Breast epithelium (tissue), 4 donors: ENCODE results near the gene AGPAT1. TPM values are rescaled to one million over a fixed set of nuclear protein-coding genes. Genes with fewer than 3 reads are reported as not detected.

ENCODE experiments used
- DNase-seq, 2 donors: peaks; one replicate each; pipeline ENCODE4 v3.0.0-alpha.2; 2019; ENCODE audit warnings: low spot score in 2 of 2
- H3K27ac ChIP-seq, 2 donors: fragments of 200-600 bp; sonication (generic) in 1 of 2; one replicate each; pipeline ENCODE4 v1.5.1; 2016 to 2019; ENCODE audit warnings: mild to moderate bottlenecking in 1 of 2
- H3K27me3 ChIP-seq, 2 donors: fragments of 200-600 bp; sonication (generic) in 1 of 2; one replicate each; pipeline versions ENCODE4 v1.5.1 to v1.6.0; 2017 to 2019; ENCODE audit warnings: control low read depth in 1 of 2, mild to moderate bottlenecking in 1 of 2
- H3K36me3 ChIP-seq: fragments of 200-600 bp; one replicate; pipeline ENCODE4 v1.5.1; 2019
- H3K4me1 ChIP-seq, 2 donors: fragments of 200-600 bp; sonication (generic); one replicate each; pipeline ENCODE4 v1.5.1; 2016 to 2019; ENCODE audit warnings: control low read depth in 1 of 2
- H3K4me3 ChIP-seq, 3 donors: fragments of 200-600 bp; sonication (generic); 1 replicate in 2 of 3; 2 replicates in 1 of 3; pipeline ENCODE4 v1.5.1; 2016 to 2019; ENCODE audit warnings: mild to moderate bottlenecking in 3 of 3, moderate library complexity in 2 of 3
- H3K9me3 ChIP-seq, 2 donors: fragments of 200-600 bp; sonication (generic) in 1 of 2; one replicate each; pipeline ENCODE4 v1.5.1; 2016 to 2019; ENCODE audit warnings: control low read depth in 1 of 2
- POLR2A ChIP-seq: fragments of 450-650 bp; IDR thresholded peaks from one replicate; pipeline ENCODE4 v1.6.1; 2016; ENCODE audit warnings: antibody characterized with exemption, mild to moderate bottlenecking, moderate library complexity
- POLR2AphosphoS5 ChIP-seq, 3 donors: sonication (generic); formaldehyde crosslinking; IDR thresholded peaks; one replicate each; pipeline ENCODE4 v1.6.1; 2017; ENCODE audit warnings: antibody characterized with exemption in 3 of 3
- intact Hi-C: fragments of 100-400 bp; cut with DNase I; formaldehyde crosslinking; loops from one replicate; pipeline ENCODE4 v1.15.1; 2023; ENCODE audit warnings: low total_unique reads
- total RNA-seq, 3 donors: library from RNA; depleted of rRNA; stranded (reverse); fragments of >200 nt; gene quantifications; one replicate each; pipeline ENCODE4 v1.1.0, GENCODE V29; 2016
- TF ChIP-seq, protein P1 (sequence below), 3 donors: fragments of 450-650 bp; IDR thresholded peaks; one replicate each; pipeline ENCODE4 v1.5.1; 2016 to 2017; ENCODE audit warnings: antibody characterized with exemption in 3 of 3, mild to moderate bottlenecking in 3 of 3, moderate library complexity in 3 of 3

AGPAT1 gene, protein sequence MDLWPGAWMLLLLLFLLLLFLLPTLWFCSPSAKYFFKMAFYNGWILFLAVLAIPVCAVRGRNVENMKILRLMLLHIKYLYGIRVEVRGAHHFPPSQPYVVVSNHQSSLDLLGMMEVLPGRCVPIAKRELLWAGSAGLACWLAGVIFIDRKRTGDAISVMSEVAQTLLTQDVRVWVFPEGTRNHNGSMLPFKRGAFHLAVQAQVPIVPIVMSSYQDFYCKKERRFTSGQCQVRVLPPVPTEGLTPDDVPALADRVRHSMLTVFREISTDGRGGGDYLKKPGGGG
- total RNA-seq, result 10 to 100 TPM; 25.8 to 33.8 (median 30.6) TPM

DNA sequence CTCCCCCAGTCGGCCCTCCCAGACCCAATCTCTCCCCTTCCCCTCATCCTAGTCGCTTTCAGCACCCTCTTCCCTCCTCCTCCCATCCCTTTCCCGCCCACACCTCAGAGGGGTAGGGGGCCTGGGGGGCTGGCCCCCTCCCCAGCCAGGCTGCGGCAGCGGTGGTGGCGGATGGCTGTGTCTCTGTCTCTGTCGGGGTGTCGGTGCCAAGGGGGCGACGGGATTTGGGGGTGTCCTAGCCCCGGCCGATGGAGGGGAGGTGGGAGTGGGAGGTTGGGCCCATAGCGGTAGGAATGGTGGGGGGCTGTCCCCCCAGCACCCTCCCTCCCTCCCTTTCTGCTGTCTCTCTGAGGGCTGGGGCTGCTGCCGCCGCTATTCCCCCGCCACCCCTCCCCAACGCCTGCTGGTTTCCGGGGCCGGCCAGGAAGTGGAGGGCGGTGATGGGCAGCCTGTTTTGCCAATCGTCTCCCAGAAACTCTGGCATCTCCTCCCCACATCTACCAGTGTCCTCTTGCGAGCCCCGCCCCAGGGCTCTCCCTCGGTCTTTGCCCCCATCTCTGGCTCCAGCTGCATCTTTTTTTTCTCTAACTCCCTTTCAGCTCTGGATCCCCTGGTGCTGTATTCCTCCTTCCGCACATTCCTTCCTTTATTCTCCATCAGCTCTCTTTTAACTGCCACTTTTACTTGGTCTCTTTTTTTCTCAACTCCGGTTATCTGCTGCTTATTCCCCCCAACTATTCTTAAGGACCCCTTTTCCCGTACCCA lies at the start of gene AGPAT1:
TSS of gene AGPAT1 (minus strand) at position 374 of the 765 bp plus-strand sequence. CDS start 4,588 bp downstream, outside the sequence.
- Histone ChIP-seq H3K36me3 (no peaks in the 10 kb centered on the region), H3K9me3 (no peaks in the 10 kb centered on the region), H3K4me1 (peaks cover 0 to 34% of the 10 kb centered on the region in 2 donors), H3K27me3 (no peaks in the 10 kb centered on the region), H3K27ac (peak within 1 kb of the TSS; percentile 95 to 98), H3K4me3 (peak within 1 kb of the TSS; percentile 72 to 91 (median 91))
- DNase-seq, result peak; percentile 94
- TF ChIP-seq POLR2A, result peak; percentile 51
- TF ChIP-seq POLR2AphosphoS5 (IDR thresholded peaks at IDR 0.05), result peak; percentile 73 to 89 (median 81)
- TF ChIP-seq, protein P1, sequence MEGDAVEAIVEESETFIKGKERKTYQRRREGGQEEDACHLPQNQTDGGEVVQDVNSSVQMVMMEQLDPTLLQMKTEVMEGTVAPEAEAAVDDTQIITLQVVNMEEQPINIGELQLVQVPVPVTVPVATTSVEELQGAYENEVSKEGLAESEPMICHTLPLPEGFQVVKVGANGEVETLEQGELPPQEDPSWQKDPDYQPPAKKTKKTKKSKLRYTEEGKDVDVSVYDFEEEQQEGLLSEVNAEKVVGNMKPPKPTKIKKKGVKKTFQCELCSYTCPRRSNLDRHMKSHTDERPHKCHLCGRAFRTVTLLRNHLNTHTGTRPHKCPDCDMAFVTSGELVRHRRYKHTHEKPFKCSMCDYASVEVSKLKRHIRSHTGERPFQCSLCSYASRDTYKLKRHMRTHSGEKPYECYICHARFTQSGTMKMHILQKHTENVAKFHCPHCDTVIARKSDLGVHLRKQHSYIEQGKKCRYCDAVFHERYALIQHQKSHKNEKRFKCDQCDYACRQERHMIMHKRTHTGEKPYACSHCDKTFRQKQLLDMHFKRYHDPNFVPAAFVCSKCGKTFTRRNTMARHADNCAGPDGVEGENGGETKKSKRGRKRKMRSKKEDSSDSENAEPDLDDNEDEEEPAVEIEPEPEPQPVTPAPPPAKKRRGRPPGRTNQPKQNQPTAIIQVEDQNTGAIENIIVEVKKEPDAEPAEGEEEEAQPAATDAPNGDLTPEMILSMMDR (IDR thresholded peaks at IDR 0.05), result no peak
- intact Hi-C loops, result no loop called here

DNA sequence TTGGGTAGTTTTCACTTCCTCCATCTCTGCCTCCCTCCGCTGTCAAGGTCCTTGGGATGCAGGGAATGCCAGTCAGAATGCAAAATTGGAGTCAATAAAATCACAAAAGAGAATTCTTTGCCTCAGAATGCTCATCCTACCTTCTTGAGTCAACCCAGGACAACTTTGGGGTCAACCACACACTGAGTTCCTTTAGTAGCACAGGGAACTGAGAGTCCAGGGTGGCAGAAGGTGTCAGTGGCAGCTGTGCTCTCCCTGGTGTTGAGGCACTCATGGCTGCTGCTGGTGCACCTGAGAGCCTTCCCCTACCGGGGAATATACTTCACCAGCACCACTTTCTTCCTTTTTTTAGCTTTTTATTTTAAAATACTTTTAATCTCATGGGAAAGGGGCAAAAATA lies 48.8 kb upstream of the AGPAT1 start:
- DNase-seq, result no peak
- TF ChIP-seq, protein P1 (IDR thresholded peaks at IDR 0.05), result no peak
- no peak for TF ChIP-seq POLR2A
- no peak for TF ChIP-seq POLR2AphosphoS5 (IDR thresholded peaks at IDR 0.05)
- H3K27ac ChIP-seq, result peak overlapping the region; percentile 66 to 89

DNA sequence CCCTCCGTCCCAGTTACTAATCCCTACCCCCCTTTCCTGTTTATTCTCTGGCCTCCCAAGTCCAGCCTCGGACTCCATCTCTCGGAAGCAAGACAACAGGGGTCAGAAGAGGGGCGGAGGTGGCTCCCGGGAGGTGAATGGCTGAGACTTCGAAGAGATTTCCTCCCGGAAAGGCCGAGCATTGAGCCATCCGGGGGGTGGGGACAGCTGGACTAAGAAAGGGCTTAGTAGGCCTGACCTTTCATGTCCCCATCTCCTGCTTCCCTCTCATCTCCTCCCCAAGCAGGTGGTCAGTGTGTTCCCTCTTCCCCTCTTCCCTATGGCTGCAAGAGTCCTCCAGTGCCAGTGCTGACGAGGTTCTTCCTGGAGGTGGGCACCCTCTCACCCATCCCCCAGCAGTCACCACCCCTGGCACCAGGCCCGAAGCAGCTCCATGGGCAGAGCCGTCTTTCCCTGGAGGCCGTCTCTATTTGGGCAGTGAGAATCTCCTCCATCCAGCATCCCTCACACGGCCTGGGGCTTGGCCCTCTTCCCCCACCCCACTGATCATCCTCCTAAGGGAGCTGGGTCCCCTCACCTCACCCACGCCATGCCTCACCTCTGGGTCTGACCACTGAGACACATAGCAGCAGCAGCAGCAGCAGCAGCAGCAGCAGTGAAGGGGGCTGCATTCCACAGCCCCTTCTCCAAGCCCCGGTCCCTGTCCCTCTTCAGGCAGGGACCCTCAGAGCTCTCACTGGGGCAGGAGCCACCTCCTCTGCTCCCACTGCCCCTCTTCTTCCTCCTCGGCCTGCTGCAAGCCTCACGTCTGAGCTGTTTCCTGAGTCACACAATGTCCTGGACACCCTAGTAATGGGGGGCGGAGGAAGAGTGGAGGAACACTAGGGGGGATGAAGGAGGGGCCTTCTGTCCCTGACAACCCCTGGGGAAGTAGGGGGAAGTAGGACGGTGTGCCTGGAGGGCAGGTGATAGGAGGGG lies 47.7 kb upstream of the AGPAT1 start, which contains the start of gene NOTCH4:
TSS of gene NOTCH4 (minus strand) at position 810 of the 978 bp plus-strand sequence. CDS start at position 671, 139 bp downstream.
- TF ChIP-seq POLR2A, result no peak
- TF ChIP-seq, protein P1 (IDR thresholded peaks at IDR 0.05), result no peak
- TF ChIP-seq POLR2AphosphoS5 (IDR thresholded peaks at IDR 0.05), result no peak
- H3K27me3 ChIP-seq, result no peaks in the 10 kb centered on the region
- no peaks in the 10 kb centered on the region for H3K4me1 ChIP-seq
- no peaks in the 10 kb centered on the region for H3K9me3 ChIP-seq
- DNase-seq, result no peak
- no peaks in the 10 kb centered on the region for H3K36me3 ChIP-seq
- peak within 1 kb of the TSS; percentile 16 to 57 (median 40) for H3K4me3 ChIP-seq
- intact Hi-C loops, result no loop called here
- peak within 1 kb of the TSS; percentile 66 to 89 for H3K27ac ChIP-seq

More for the DNA sequence above, 48.8 kb upstream of the AGPAT1 start:
- H3K27me3 ChIP-seq, result no peaks in the 10 kb centered on the region
- no peaks in the 10 kb centered on the region for H3K36me3 ChIP-seq
- H3K9me3 ChIP-seq, result no peaks in the 10 kb centered on the region
- intact Hi-C loops, result no loop called here
- no peak overlapping the region for H3K4me3 ChIP-seq
- no peaks in the 10 kb centered on the region for H3K4me1 ChIP-seq

DNA sequence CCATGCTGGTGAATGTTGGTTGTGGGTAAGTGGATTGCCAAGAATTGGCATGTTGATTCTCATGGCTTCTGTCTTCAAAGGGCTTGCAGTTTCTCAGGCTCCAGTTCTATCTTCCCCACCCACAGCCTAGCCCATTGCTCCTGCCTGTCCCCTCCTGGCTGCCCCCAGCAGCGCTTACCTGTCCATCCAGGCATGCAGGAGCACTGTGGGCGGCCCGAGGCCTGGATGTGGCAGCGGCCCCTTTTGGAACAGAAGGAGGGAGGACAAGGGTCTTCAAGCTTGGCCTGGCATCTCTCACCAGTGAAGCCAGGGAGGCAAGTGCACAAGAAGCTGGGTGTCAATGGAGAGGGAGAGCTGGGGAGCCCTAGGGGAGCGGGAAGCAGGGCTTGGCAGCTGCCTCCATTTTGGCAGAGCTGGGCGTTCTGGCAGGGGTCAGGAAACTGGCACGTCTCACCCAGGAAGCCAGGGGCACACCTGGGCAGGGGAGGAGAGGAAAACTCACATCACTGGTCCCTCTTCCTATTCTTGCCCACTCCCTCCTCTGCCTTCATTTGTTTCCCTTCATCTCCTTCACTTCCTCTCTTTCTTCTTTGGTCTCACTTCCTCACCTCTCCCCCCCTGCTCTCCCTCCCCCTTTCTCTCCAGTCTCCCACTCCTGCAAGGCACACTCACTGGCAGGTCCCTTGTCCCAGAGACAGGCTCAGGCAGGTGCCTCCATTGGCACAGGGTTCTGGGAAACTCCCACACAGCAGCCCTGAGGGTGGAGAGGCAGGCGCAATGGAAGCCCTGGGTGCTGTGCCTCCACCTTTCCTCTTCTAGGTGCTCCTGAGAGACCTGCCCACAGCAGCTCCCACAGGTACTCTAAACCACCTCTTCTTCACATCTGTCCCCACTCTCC lies 46.7 kb upstream of the AGPAT1 start:
- no peaks in the 10 kb centered on the region for H3K4me1 ChIP-seq
- H3K4me3 ChIP-seq, result peak overlapping the region; percentile 16 to 57 (median 40)
- peak in 1 of 2 donors; percentile 70 for DNase-seq
- TF ChIP-seq, protein P1 (IDR thresholded peaks at IDR 0.05), result no peak
- TF ChIP-seq POLR2A (no peak), POLR2AphosphoS5 (IDR thresholded peaks at IDR 0.05) (no peak)
- no peaks in the 10 kb centered on the region for H3K36me3 ChIP-seq
- H3K9me3 ChIP-seq, result no peaks in the 10 kb centered on the region
- intact Hi-C loops, result no loop called here
- no peaks in the 10 kb centered on the region for H3K27me3 ChIP-seq
- peak overlapping the region; percentile 66 to 89 for H3K27ac ChIP-seq
